HG02973 (cell line): ENCODE measurements around the gene AMELY.
"Not testable (repeated sequence)": the region's sequence is repeated elsewhere in the genome, so short reads cannot be mapped to it uniquely, and the experiment has no call there.

Experiments
- ATAC-seq: cut with Tn5 transposase; IDR thresholded peaks from one replicate; pipeline ENCODE4 v1.9.1; 2021; ENCODE audit warnings: moderate library complexity; ENCODE audit not compliant: unreplicated experiment

AMELY gene

DNA sequence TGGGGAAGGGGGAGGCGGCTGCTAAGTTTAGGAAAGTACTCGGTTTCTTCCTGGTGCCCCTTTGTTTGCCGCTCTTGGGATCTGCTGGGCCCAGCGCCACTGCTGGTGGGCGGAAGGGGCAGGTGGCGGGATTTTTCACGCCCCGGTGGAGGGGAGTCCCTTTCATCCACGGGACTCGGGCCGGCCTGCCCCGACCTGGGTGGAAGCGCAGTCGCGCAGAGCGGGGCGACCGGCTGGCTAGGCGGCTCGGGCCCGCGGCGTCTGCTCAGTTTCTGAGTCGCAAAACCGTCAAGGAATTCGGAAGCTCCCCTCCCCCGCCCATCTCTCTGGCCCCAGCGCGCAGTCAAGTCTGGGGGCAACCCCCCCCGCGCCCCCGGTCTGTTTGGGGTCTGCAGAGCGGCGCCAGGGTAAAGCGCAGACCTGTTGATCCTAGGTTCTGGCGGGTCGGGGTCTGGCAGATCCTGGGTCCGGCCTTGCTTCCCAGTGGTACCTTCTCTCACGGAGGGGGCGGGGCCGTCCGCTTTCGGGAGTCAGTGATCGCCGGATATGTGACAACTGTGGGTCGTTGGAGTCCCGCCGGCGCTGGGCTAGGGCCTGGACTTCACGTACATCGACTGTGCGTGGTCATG lies at the start of gene AMELY:
TSS of gene AMELY (minus strand) at position 500 of the 629 bp plus-strand sequence. CDS start 39,144 bp downstream, outside the sequence.
- no peak for ATAC-seq

DNA sequence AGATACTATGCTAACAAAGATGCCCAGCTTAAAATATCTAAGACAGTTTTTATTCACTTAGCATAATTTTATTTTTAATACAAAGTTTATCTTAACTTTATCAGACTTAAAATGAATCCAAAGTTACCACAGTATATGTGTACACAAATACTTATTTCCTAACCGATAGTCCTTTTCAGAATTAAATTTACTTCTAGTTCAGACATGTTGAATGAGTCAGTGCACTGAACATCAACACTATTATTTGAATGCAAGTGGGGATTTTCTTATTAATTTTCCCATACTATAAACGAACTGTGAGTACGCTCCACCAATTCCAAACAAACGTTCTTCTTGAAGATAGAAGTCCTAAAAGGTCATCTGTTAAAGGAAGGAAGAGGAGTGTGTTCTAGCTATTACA lies 38.4 kb upstream of the AMELY start:
- ATAC-seq: no peak

DNA sequence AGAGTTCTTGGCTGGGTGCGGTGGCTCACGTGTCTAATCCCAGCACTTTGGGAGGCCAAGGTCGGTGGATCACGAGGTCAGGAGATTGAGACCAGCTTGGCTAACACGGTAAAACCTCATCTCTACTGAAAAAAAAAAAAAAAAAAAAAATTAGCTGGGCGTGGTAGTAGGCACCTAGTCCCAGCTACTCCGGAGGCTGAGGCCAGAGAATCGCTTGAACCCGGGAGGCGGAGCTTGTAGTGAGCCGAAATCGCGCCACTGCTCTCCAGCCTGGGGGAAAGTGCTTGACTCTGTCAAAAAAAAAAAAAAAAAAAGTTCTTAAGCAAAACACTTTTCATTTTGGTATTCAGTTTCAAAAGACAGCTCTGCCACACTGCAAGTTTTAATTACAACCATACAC lies 36.8 kb upstream of the AMELY start:
- no peak for ATAC-seq

GRCh38 chrY:6947695-6948094 lies 36.1 kb upstream of the AMELY start:
- ATAC-seq: no peak

DNA sequence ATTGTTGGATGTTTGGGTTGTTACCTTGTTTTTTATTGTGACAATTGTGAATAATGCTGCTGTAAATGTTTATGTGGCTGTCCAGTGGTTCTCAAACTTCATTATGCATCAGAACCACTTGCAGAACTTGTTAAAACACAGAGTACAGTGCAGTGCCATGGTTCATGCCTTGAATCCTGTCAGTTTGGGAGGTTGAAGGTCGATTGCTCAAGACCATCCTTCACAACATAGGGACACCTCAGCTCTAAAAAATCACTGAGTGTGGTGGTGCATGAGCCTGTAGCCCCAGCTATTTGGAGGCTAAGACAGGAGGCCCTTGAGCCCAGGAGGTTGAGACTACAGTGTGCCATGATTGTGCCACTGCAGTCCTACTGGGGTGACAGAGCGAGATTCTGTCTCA lies 23.9 kb upstream of the AMELY start:
- no peak for ATAC-seq

DNA sequence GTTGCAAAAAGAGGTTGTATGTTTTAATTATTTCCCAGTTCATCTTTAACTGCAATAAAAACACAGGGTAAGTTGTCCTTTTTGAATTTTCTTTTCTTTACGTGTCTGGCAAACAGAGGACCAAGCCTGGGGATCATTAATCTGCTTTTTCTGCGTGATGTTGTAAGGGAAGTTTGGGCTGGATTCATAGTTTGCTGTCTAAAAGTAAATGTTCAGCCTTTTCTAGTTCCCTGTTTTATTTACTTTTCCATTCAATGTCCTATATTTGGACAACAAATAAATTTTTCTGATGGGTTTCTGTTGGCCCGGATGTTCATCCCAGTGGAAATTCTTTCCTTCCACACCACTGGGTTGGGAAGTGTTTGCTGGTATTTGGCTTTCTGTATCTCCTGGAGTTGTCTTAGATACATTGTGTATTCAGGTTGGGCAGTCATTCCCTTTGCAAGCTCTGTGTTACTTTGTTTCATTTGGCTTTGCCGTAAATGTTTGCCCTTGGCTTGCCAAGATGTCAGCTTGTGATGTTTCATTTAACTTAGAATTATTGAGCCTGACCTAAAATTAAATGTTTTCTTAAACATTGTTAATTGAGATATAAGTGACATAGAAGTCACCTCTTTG lies 20.3 kb upstream of the AMELY start:
- no peak for ATAC-seq

GRCh38 chrY:6929237-6929636 lies 17.7 kb upstream of the AMELY start:
- ATAC-seq: no peak

- no peak for ATAC-seq
These were observed 16.7 kb upstream of the AMELY start for GRCh38 chrY:6928265-6928664.

- no peak for ATAC-seq
These were observed 9.5 kb upstream of the AMELY start for GRCh38 chrY:6921061-6921460.

DNA sequence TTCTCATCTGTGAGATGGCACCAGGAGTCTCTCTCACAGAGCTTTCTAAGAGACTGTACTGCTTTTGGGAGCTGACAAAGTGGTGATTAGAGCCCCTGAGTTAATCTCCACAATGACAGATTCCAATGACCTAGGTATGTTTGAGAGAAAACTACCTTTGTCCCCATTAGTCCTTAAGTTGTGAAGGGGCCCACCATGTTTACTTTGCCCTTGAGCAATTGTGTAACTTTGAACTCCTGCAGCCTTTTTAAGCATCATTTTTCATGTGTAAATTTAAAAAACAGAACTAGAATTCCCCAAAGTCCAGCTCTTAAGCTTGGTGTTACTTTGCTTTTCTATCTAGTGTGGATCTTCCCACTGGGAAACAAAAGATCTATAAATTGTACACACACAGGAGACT lies 1.8 kb upstream of the AMELY start:
- ATAC-seq: no peak

DNA sequence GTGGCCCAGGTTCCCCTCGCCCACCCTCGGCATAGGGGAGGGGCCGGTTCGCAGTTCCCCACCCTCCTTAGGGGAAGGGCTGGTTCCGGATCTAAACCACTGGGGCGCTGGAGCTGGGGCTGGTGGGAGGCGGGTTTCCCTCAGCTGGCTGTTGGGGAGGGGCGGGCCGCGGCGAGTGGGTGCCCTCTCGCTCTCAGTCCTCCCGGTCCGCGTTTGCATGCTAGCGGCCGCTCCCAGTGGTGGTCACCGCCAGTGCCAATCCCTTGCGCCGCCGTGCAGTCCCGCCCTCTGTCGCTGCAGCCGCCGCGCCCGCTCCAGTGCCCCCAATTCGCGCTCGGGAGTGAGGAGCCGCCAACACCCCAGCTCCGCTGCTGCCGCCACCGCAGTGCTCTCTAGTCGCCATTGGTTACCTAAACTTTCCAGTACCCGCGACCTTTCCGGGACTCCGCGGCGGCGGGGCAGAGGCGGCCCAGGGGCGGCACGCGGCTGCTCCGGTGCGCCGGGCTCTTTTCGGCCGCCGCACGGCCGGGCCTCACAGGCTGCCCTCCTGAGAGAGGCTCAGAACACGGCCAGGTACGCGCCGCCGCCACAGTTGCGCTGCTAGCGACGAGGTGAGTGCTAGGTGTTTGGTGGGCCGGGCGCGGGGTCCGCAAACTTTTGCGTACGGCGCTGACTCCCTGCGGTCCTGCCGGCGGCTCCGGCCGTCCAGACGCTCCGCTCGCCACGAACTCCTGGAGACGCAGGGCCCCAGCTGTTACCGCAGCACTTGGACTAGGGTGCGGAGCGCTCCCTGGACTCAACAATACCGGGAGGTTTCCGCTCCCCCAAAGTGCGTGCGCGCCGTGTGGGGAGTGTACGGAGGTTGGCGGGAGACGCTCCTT lies 940 bp downstream of the AMELY start, which contains the start of gene TBL1Y:
TSS of gene TBL1Y (plus strand) at position 326 of the 881 bp plus-strand sequence. CDS start 114,388 bp downstream, outside the sequence.
- no peak for ATAC-seq

DNA sequence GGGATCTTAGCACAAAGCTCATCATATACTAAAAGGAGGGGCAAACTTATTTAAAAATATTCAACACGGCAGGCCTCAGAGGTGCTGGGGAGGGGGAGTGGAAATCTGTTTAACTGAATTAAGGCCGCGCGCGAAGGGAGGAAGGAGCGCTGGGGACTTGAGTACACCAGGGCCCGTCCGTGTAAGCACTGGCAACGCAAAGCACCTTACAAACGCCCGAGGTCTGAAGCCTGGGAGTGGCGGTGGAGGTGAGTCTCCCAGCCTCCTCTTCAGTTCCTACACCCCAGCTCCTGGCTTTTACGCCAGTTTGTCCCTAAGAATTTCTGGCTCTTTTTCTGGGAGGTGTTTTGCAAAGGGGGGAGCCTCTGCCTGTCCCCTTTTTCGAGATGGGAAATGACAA lies 1.7 kb downstream of the AMELY start:
- ATAC-seq: no peak

DNA sequence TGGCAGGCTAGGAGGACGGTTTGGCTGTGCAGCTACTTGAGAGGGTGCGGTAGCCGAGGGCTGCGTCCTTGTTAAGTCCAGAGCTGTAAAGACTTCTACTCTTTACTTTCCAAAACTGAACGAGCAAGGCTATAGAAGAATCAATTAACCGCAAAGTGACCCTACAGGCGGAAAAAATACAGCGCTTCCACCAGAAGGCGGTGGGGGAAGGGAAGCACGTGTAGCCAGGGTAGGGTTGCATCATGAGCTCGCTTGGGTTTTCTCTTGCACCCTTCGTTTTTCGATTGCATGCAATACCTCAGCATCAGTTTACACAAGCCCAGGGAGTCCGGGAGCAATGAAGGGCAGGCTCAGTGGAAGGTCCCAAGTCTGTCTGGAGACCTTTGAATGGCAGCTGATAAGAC lies 2.4 kb downstream of the AMELY start:
- ATAC-seq: no peak

DNA sequence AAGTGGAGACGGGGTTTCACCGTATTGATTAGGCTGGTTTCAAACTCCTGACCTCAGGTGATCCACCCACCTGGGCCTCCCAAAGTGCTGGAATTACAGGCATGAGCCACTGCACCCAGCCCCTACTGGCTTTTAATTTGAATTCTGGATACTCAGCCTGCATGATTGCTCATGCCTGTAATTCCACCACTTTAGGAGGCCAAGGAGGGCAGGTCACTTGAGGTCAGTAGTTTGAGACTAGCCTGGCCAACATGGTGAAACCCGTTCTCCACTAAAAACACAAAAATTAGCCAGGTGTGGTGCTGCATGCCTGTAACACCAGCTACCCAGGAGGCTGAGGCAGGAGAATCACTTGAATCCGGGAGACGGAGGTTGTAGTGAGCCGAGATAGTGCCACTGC lies 3.5 kb downstream of the AMELY start:
- not testable (repeated sequence) for ATAC-seq

GRCh38 chrY:6907591-6907990 lies 4.0 kb downstream of the AMELY start:
- no peak for ATAC-seq

GRCh38 chrY:6902116-6902515 lies 9.4 kb downstream of the AMELY start:
- not testable (repeated sequence) for ATAC-seq

DNA sequence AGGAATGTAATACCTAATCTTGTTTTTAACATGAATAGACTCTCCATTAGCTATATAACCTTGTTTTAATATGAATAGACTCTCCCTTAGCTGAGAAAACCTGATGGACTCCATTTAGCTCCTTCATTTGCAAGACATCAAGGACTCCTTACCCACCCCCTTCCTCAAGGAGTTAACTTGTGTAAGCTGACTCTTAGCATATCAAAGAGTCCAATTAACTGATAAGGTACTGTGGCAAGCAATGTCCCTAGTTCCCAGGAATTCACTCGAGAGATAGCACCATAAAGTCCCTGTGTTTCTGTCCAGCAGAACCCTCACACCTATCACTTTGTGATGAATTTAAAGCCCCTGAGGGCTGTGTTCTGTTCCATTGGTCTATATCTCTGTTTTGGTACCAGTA lies 16.3 kb downstream of the AMELY start:
- no peak for ATAC-seq

DNA sequence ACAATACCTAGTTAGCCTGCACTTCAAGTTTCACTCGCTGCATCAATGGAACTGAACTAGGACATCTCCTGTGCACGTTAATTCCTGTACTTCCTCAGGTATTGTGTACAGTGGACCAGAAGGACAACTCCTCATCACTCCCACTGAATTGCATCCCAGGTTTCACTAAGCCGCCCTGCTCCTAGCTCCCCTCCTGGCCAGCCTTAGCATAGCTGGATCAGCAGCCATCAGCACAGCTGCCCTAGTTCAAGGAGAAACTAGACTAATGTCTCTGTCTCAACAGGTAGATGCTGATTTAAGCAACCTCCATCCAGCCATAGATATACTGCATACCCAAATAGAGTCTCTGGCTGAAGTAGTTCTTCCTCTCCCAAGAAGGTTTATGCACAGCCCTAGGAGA lies 17.1 kb downstream of the AMELY start:
- no peak for ATAC-seq

- no peak for ATAC-seq
These were observed 62.2 kb downstream of the AMELY start for GRCh38 chrY:6849384-6849783.

DNA sequence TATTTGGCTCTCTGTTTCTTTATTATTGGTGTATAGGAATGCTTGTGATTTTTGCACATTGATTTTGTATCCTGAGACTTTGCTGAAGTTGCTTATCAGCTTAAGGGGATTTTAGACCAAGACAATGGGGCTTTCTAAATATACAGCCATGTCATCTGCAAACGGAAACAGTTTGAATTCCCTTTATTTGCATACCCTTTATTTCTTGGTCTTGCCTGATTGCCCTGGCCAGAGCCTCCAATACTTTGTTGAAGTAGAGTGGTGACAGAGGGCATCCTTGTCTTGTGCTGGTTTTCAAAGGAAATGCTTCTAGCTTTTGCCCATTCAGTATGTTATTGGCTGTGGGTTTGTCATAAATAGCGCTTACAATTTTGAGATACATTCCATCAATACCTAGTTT lies 68.9 kb downstream of the AMELY start:
- not testable (repeated sequence) for ATAC-seq
